Muscle of leg (tissue), 11 donors: Measurements from ENCODE around the gene PDZD7. TPM values are rescaled to one million over a fixed set of nuclear protein-coding genes. Genes with fewer than 3 reads are reported as not detected.

Source experiments
- DNase-seq: peaks from one replicate; pipeline ENCODE4 v3.0.0; 2013
- H3K27ac ChIP-seq: one replicate; pipeline ENCODE4 v1.5.1; 2013; ENCODE audit warnings: mild to moderate bottlenecking, low read length, control low read depth
- H3K27me3 ChIP-seq: one replicate; pipeline ENCODE4 v1.6.1; 2013; ENCODE audit warnings: low read length; ENCODE audit not compliant: control insufficient read depth, insufficient read depth
- H3K36me3 ChIP-seq: one replicate; pipeline ENCODE4 v1.6.1; 2013; ENCODE audit warnings: low read length; ENCODE audit not compliant: control insufficient read depth, insufficient read depth
- H3K4me1 ChIP-seq: one replicate; pipeline ENCODE4 v1.6.1; 2013; ENCODE audit warnings: low read length; ENCODE audit not compliant: control insufficient read depth, insufficient read depth
- H3K4me3 ChIP-seq: one replicate; pipeline ENCODE4 v1.5.1; 2013; ENCODE audit warnings: low read length, control low read depth
- H3K9me3 ChIP-seq: replicated peaks from 2 replicates; pipeline ENCODE4 v1.6.1; 2013; ENCODE audit warnings: low read depth, low read length; ENCODE audit not compliant: control insufficient read depth
- WGBS: methylation state at CpG from one replicate; pipeline ENCODE4 v1.1.5; 2013; ENCODE audit warnings: missing lambda C conversion rate; ENCODE audit not compliant: insufficient coverage; 5-methylcytosine and 5-hydroxymethylcytosine counted together
- polyA plus RNA-seq, 8 donors: library from polyadenylated mRNA; unstranded; fragments of 120-200 nt; gene quantifications; one replicate each; pipeline versions ENCODE4 v1.2.1 to v1.2.3, GENCODE V29; 2013; ENCODE audit warnings: inconsistent platforms in 1 of 8, low replicate concordance in 1 of 8; ENCODE audit not compliant: insufficient read length in 8 of 8, insufficient read depth in 1 of 8
- total RNA-seq: library from RNA; stranded (reverse); fragments of 120-200 nt; gene quantifications from one replicate; pipeline ENCODE4 v1.2.4, GENCODE V29; 2013

The PDZD7 gene
- total and polyA plus RNA-seq, 9 donors: 0.41 to 6.1 (median 1.2) TPM

DNA sequence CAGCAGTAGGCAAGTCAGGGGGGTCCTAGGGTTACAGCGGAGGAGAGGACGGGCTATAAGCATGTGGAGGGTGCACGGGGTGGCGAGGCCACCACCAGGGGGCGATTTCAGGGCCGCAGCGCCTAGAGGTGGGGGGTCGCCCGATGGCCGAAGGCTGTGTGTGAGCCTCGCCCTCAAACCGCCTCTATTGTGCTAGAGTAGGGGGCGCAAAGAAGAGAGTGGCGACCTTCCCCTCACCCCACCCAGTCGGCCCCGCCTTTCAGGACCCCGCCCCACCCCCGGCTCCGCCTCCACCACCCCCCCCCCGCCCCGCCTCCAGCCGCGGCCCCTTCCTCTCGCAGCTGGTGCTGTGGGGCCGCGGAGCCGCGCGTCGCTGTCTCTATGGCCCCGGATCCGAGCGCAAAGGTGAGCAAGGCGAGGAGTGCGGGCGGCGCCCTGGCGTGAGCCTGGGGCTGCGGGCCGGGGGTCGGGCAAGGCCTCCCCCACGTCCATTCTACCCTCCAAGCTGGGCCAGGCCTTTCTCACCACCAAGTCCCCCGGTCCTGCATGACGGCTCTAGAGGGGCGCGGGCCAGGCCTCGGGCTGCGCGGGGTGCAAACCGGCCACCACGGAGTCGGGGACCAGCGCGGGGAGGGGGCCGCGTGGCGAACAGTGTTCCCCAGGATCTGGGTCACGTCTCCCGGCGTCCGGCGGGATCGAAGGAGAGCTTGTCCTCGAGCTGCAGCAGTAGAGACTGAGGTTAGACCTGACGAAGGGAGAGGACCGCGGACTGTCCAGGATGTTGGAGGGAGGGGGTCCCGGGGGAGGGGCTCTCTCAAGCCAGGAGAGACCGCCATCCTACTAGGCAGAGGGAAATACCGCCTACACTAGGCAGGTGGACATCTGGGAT lies 61.5 kb downstream of the PDZD7 start, which contains the start of gene SEMA4G:
Gene SEMA4G, plus strand, starts transcription at position 318 of the 889 bp plus-strand sequence. CDS start 3,409 bp downstream, outside the sequence.
- H3K27ac ChIP-seq: no peak within 1 kb of the TSS
- peak within 1 kb of the TSS; percentile 54 for H3K4me3 ChIP-seq
- no peaks in the 10 kb centered on the region for H3K9me3 ChIP-seq
- WGBS: 2% methylated on average over 36 of the region's 70 CpGs
- peaks cover 4% of the 10 kb centered on the region for H3K27me3 ChIP-seq
- peaks cover 16% of the 10 kb centered on the region for H3K4me1 ChIP-seq
- peaks cover 28% of the 10 kb centered on the region for H3K36me3 ChIP-seq
- peak; percentile 50 for DNase-seq

DNA sequence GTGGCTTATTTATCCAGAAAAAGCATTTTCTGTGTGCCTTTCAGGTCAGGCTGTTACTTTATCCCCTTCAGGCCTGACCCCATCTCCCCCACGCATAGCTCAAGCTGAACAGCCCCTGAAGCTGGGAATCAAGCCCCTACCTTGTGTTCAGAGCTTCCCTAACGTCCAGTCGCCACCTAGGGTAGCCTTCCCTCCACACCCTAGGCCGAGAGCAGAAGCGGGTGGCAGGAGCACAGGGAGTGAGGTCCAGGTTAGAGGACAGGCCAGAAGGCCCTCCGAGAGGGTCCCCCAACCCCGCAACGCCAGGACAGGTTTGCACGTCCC lies 62.1 kb downstream of the PDZD7 start:
- 8% methylated on average over 5 of the region's 9 CpGs for WGBS
- DNase-seq: no peak
- H3K4me3 ChIP-seq: peak overlapping the region; percentile 54
- H3K4me1 ChIP-seq: peaks cover 16% of the 10 kb centered on the region
- peaks cover 4% of the 10 kb centered on the region for H3K27me3 ChIP-seq
- no peak overlapping the region for H3K27ac ChIP-seq
- H3K36me3 ChIP-seq: peaks cover 32% of the 10 kb centered on the region
- H3K9me3 ChIP-seq: no peaks in the 10 kb centered on the region

DNA sequence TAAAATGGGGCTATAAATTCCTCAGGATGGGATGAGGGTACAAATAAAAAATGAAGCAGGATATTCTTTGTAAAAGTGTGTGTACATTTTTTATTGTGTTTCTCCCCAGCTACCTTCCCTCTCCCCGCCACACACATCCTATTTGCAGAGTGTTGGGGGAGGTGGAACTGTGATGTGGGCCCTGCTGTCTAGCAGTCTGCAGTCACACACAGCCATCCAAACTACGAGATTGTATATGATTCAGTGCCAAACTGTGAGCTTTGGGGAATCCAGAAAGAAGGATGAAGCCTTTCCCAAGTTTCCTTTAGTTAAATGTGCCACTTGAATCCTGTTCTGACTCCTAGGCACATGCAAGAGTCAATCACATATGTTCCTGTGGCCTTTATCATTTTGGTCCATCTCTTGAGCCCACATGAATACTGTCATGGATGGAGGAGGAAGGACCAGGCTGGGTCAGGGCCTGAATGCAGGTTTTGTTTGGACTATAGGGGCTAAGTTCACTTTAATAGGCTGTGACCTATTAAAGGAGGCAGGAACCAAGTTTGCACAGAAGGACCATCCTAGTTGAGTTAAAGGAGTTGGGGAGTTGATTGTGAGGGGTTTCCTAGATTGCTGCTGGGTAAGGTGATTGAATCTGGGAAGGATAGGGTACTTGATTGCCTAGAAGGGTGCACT lies 62.7 kb downstream of the PDZD7 start:
- Histone ChIP-seq H3K27me3 (peaks cover 4% of the 10 kb centered on the region), H3K27ac (no peak overlapping the region), H3K9me3 (no peaks in the 10 kb centered on the region), H3K4me3 (no peak overlapping the region), H3K4me1 (peaks cover 16% of the 10 kb centered on the region), H3K36me3 (peaks cover 29% of the 10 kb centered on the region)
- WGBS: no CpG with 5 or more reads among the region's 2 CpGs
- DNase-seq: no peak

DNA sequence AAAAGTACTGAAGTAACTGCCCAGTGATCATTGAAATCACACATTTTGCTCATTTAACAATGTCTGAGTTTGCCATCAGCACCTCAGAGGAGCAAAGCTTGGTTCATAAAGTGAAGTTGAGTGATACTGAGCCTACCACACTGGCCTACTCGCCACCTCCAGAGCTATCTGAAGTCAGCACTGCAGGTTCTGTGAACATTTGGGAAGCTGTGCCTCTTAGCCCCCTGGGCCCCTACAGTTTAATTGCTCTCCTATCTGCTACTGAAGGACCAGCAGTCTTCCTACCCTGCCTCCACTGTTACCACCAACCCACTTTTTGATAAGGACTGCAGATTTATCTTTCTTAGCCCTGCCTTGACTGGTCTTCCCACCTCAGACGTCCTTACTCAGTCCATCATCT lies 63.6 kb downstream of the PDZD7 start:
- 89% methylated on average over 1 of the region's 2 CpGs for WGBS
- no peaks in the 10 kb centered on the region for H3K9me3 ChIP-seq
- no peak overlapping the region for H3K4me3 ChIP-seq
- H3K27me3 ChIP-seq: peaks cover 4% of the 10 kb centered on the region
- H3K4me1 ChIP-seq: peaks cover 16% of the 10 kb centered on the region
- peaks cover 33% of the 10 kb centered on the region for H3K36me3 ChIP-seq
- no peak for DNase-seq
- H3K27ac ChIP-seq: no peak overlapping the region

DNA sequence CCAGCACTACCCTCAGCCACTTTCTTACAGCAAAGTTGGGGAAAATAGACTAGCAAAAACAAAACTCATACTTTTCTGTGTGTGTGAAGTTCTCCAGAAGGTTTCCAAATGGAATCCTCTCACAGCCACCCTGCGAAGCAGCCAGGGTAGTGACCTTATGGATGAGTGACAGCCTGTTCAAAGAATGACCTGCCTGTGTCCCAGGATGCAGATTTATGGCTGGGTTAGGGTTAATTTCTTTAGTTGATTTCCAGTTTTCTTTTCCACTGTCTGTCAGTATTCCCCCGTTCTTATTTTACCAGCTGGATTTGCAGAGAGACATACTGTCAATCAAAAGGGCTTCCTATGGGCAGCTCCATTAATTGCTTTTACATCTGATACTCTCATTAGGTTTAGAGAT lies 64.0 kb downstream of the PDZD7 start:
- H3K27ac ChIP-seq: no peak overlapping the region
- no peak overlapping the region for H3K4me3 ChIP-seq
- H3K4me1 ChIP-seq: peaks cover 16% of the 10 kb centered on the region
- no CpG with 5 or more reads among the region's 2 CpGs for WGBS
- H3K36me3 ChIP-seq: peaks cover 33% of the 10 kb centered on the region
- H3K27me3 ChIP-seq: peaks cover 4% of the 10 kb centered on the region
- DNase-seq: no peak
- H3K9me3 ChIP-seq: no peaks in the 10 kb centered on the region

DNA sequence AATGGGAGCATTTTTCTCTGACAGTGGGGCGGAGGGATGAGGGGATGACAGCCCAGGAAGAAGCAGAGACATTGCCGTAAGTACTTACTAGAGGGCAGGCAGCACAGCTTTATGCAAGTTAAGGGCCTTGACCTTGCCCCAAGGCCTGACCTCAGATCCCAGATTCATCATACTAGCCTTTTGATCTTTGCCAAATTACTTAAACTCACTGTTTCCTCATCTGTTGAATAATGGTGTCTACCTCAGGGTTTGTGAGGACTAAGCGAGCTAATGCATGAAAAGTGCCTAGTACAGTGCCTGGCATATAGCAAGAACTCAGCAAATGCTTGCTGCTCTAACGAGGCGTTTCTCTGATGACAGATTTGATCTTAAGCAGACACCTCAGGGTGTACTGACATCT lies 65.1 kb downstream of the PDZD7 start:
- WGBS: 90% methylated on average over 2 of the region's 5 CpGs
- Histone ChIP-seq H3K9me3 (no peaks in the 10 kb centered on the region), H3K36me3 (peaks cover 36% of the 10 kb centered on the region), H3K4me1 (peaks cover 16% of the 10 kb centered on the region), H3K27me3 (peaks cover 4% of the 10 kb centered on the region), H3K27ac (no peak overlapping the region), H3K4me3 (no peak overlapping the region)
- no peak for DNase-seq

DNA sequence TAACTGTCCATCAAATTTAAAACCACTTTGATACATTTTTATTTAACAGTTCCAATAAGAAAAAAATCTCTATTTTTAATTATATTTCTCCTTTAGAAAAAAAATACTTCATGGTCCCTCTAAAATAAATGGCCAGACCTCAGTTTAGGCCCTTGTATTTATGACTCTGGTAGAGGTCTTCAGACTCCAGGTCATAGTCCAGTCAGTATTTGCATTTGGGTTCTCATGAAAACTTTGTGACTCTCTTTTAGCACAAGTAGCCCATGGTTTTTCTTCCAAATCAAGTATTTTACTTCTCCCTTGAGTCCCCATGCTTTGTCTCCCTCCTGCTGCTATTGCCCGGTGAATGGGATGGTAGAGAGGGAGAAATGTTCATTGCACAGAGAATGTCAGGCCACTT lies 67.1 kb downstream of the PDZD7 start:
- H3K9me3 ChIP-seq: no peaks in the 10 kb centered on the region
- no peak overlapping the region for H3K27ac ChIP-seq
- WGBS: no CpG with 5 or more reads among the region's 1 CpG
- H3K4me3 ChIP-seq: no peak overlapping the region
- DNase-seq: no peak
- H3K4me1 ChIP-seq: peaks cover 6% of the 10 kb centered on the region
- H3K27me3 ChIP-seq: no peaks in the 10 kb centered on the region
- H3K36me3 ChIP-seq: peaks cover 36% of the 10 kb centered on the region

DNA sequence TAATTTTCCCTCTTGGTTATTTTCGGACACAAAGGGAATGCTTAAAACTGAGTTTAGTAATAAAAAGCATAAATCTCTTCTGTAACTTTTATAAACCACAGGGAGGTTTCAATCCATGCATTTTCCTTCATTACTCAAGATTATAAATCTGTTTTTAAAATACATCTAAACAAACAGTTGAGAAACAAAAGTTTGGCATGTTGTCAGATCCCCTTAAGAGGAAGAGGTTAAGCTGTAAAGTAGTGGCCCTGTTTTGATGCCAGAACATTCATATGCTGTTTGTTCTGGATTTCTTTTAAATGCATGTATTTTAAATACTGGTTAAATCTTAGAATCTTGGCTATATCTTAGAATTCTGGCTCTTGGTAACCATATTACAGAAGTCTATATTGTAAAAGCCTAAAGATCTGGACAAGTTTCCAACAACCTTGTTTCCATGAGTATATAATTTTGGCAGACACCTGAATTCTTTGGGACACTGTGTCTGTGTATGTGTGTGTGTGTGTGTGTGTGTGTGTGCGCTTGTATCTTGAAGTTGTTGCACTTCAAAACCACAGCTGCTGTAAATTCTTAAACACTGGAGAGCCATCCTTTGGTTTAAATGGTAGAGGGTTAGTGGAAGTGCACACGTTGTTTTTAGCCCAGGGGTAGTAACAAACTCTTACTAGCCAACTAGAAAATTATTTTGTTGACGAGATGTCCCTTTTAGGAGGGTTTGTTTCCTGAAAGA lies 68.4 kb downstream of the PDZD7 start:
- H3K4me1 ChIP-seq: no peaks in the 10 kb centered on the region
- H3K27ac ChIP-seq: no peak overlapping the region
- WGBS: no CpG with 5 or more reads among the region's 4 CpGs
- H3K36me3 ChIP-seq: peaks cover 39% of the 10 kb centered on the region
- no peaks in the 10 kb centered on the region for H3K9me3 ChIP-seq
- no peak overlapping the region for H3K4me3 ChIP-seq
- no peaks in the 10 kb centered on the region for H3K27me3 ChIP-seq
- DNase-seq: no peak

DNA sequence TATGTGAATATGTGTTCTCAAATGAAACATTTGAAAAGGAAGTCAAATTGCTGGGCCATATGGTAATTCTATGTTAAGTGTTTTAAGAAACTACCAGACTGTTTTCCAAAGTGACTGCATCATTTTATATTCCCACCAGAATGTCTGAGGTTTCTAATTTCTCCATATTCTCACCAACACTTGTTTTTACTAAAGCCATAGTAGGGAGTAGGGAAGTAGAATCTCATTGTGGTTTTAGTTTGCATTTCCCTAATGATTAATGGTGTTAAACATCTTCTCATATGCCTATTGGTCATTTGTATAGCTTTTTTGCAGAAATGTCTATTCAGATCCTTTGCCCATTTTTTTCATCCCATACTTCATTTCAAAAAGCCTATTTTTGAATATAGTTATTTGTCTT lies 70.7 kb downstream of the PDZD7 start:
- Histone ChIP-seq H3K4me3 (no peak overlapping the region), H3K36me3 (peaks cover 29% of the 10 kb centered on the region), H3K27ac (no peak overlapping the region), H3K4me1 (no peaks in the 10 kb centered on the region), H3K9me3 (no peaks in the 10 kb centered on the region), H3K27me3 (no peaks in the 10 kb centered on the region)
- DNase-seq: no peak
